ENCODE data around the gene SOX6.

Gene SOX6

GRCh38 chr11:16027621-16028020 is 328.7 kb downstream of the SOX6 start:
- no peak for DNase-seq (ENCODE audit: extremely low read depth, low read depth)

DNA sequence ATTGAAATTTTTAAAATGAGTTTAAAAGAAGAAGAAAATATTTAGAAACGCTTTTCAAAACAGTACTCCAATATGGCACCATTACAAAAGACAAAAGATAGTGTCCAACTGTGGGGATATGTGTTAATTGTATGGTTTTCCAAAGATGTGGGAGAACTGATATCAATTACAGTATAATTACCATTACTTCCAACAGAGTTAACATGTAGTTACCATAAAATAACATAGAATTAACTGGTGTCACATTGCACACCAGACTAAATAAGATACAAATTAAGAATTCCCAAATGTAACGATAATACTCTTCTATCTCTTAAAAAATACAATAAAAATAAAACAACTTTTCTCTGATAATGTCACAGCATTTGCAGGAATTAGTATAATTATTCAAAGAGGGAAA is 329.5 kb downstream of the SOX6 start:
- TF ChIP-seq, protein P1, sequence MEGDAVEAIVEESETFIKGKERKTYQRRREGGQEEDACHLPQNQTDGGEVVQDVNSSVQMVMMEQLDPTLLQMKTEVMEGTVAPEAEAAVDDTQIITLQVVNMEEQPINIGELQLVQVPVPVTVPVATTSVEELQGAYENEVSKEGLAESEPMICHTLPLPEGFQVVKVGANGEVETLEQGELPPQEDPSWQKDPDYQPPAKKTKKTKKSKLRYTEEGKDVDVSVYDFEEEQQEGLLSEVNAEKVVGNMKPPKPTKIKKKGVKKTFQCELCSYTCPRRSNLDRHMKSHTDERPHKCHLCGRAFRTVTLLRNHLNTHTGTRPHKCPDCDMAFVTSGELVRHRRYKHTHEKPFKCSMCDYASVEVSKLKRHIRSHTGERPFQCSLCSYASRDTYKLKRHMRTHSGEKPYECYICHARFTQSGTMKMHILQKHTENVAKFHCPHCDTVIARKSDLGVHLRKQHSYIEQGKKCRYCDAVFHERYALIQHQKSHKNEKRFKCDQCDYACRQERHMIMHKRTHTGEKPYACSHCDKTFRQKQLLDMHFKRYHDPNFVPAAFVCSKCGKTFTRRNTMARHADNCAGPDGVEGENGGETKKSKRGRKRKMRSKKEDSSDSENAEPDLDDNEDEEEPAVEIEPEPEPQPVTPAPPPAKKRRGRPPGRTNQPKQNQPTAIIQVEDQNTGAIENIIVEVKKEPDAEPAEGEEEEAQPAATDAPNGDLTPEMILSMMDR (IDR thresholded peaks at IDR 0.05; ENCODE audit: low read depth, low read length, missing control alignments) = no peak
- no peak for DNase-seq (ENCODE audit: extremely low read depth, low read depth)
- no peak overlapping the region for H3K4me3 ChIP-seq (replicated peaks; ENCODE audit: low read depth, low read length)

More at GRCh38 chr11:16027621-16028020, 328.7 kb downstream of the SOX6 start:
- no peak overlapping the region for H3K4me3 ChIP-seq (replicated peaks; ENCODE audit: low read depth, low read length)
- TF ChIP-seq, protein P1 (IDR thresholded peaks at IDR 0.05; ENCODE audit: low read depth, low read length, missing control alignments) = no peak

- DNase-seq (ENCODE audit: extremely low read depth, low read depth) = no peak
- TF ChIP-seq, protein P1 (IDR thresholded peaks at IDR 0.05; ENCODE audit: low read depth, low read length, missing control alignments) = no peak
- no peak overlapping the region for H3K4me3 ChIP-seq (replicated peaks; ENCODE audit: low read depth, low read length)
Observed at GRCh38 chr11:16018931-16019330, 337.4 kb downstream of the SOX6 start.

DNA sequence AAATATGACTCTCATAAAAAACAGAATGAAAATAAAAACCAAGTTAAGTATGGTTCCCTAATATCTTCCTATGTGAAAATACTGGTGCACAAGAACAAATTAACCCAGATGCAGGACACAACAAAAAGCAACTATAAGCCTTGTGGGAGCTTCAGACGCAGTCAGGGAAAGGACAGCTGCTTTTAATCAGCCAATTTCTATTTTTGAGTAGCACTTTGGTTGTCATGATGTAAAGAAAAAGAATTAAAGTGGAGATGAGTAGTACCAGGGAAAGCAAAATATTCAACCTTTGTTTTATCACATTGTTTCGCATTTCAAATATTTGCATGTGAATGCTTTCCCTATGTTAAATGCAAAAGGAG is 339.9 kb downstream of the SOX6 start:
- TF ChIP-seq, protein P1 (IDR thresholded peaks at IDR 0.05; ENCODE audit: low read depth, low read length, missing control alignments) = no peak
- no peak overlapping the region for H3K4me3 ChIP-seq (replicated peaks; ENCODE audit: low read depth, low read length)
- no peak for DNase-seq (ENCODE audit: extremely low read depth, low read depth)

DNA sequence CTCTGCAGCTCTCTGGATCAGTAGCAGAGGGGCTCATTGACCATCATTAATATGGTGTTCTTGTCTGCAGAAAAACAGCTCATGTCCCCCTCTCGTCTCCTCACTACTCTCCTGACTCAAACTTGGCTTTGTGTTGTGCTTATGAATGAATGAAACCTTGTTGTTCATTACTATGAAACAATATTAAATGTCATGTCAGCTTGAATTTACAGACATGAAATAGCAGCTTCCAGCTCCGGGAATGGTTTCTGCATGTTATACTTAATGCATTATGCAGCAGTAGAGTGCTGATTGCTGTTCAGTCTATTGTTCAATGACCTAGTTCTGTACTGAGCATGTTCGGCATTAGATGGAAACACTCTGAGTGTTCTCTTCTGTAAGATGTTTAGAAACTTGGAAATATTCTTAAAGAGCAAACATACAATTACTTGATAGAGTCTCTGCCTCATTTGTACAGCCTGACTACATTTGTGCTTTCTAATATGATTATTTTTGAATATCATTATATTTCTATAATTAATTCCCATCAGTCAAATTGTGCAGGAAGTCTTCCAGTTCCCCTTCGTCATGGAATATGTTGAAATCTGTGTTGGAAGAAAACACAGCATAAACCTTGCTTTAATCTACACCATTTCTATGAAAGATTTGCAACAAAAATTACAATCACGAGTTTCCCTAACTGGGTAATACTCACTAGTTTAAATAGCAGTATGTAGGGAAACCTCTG is 340.4 kb downstream of the SOX6 start:
- no peak for DNase-seq (ENCODE audit: extremely low read depth, low read depth)
- no peak overlapping the region for H3K4me3 ChIP-seq (replicated peaks; ENCODE audit: low read depth, low read length)
- TF ChIP-seq, protein P1 (IDR thresholded peaks at IDR 0.05; ENCODE audit: low read depth, low read length, missing control alignments) = no peak

DNA sequence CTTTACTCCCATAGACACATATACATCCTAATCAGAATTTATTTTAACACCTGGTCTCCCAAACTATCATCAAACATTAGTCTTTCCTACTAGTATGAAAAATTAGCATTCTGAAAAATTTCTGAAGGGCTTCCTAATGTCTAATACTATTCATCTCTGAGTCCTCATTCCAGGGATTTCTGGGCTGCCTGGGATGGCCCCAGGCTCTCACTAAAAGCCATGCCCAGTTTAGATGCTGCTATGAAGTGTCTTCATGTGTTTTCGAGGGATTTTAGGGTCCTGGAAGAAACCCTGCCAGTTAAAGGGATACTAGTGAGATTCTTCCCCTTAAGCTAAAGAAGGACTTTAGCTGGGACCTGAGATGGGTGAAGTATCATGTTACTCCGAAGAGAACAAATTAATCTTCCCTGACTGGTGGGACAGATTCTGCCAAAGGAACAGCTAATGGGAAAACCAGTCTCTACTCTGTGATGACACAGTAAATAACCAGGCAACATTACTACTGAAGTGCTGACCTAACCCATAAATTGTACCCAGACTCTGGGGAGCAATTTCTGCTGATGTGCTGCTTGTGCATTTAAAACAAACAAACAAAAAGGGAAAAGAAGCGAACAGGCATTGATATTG is 342.6 kb downstream of the SOX6 start:
- H3K4me3 ChIP-seq (replicated peaks; ENCODE audit: low read depth, low read length) = no peak overlapping the region
- no peak for DNase-seq (ENCODE audit: extremely low read depth, low read depth)
- TF ChIP-seq, protein P1 (IDR thresholded peaks at IDR 0.05; ENCODE audit: low read depth, low read length, missing control alignments) = no peak

All from HFF-Myc (cell line).